ENCODE results near the gene MTSS2.

Gene MTSS2

DNA sequence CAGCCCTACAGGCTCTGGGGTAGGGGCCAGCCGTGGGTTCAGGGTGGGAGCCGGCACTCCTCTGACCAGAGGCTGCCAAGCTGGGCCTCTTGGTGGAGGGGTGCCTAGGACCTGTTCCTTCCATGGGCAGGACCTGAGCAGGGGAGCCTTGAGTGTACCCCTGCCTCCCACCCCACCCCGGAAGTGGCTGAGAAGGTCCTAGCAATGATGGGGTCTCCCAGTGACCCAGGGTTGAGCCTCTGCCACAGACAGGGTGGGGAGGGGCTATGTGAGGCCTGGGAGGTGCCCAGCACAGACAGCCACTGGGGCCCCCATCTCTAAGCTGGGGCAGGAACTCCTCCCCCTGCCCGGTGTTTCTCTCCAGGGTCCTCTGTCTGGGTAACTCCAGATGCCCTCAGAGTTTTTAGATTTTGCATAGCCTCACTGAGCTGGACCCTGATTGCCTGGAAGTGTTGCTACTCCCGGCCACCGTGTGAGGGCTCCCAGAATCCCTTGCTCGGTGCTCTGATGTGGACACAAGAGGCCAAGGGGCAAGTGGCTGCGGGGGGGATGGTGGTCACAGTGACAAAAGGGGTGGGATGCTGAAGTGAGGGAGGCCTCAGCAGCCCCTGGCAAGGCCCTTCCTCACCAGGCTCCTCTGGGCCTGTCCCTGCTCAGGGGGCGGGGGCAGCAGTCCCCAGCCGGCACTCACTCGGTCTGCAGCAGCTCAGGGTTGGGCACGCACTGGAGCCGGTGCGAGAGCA is 6.4 kb upstream of the MTSS2 start:
- Histone ChIP-seq H3K4me3 (ENCODE audit: low read length) (no peak overlapping the region), H2AFZ (ENCODE audit: low read depth, low read length) (no peak overlapping the region), H3K27me3 (ENCODE audit: insufficient read depth, low read length) (no peaks in the 10 kb centered on the region), H3K9me3 (ENCODE audit: low read length) (no peaks in the 10 kb centered on the region), H3K4me1 (ENCODE audit: insufficient read depth, low read length) (peaks cover 43% of the 10 kb centered on the region), H3K36me3 (ENCODE audit: insufficient read depth, low read length) (no peaks in the 10 kb centered on the region)

DNA sequence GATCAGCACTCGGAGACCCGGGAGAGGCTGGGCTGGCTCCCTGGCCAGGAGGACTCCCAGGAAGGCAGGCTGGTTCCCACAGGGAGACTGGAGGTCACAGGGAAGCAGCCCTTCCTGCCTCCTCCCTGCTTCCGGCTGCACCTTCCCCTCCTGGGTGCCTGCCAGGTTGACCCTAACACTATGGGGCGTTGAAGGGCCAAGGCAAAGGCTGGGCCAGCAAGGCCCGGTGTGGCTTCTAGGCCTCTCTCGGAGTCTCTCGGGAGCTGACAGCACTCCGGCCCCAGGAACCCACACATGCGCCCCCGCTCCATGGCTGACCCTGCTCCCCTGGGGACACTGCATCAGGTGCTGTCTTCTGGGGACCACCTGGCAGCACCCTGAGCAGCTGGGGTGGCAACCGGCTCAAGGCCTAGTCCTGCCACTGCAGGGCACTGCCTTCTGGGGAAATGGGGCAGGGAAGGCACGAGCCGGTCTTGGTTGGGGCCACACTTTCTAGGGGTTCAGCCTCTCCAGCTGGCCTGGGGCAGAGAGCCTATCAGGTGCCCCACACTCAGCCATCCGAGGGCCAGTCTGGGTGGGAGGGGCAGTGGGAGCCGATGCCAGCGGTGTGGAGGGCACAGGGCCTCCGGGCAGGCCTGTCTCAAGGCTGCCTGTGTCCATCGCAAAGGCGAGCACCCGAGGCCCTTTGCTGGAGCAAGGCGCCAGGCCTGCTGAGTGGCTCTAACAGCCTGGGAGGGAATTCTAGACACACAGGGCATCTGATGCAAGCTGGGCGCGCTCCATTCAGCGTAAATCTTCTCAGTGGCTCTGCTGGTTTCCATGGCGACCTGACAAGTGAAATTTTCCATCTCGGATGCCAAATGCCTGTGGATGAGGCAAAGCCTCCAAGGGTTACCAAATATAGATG is 5.6 kb upstream of the MTSS2 start:
- Histone ChIP-seq H3K27me3 (ENCODE audit: insufficient read depth, low read length) (no peaks in the 10 kb centered on the region), H3K9me3 (ENCODE audit: low read length) (no peaks in the 10 kb centered on the region), H3K4me1 (ENCODE audit: insufficient read depth, low read length) (peaks cover 51% of the 10 kb centered on the region), H3K4me3 (ENCODE audit: low read length) (no peak overlapping the region), H2AFZ (ENCODE audit: low read depth, low read length) (no peak overlapping the region), H3K36me3 (ENCODE audit: insufficient read depth, low read length) (no peaks in the 10 kb centered on the region)

DNA sequence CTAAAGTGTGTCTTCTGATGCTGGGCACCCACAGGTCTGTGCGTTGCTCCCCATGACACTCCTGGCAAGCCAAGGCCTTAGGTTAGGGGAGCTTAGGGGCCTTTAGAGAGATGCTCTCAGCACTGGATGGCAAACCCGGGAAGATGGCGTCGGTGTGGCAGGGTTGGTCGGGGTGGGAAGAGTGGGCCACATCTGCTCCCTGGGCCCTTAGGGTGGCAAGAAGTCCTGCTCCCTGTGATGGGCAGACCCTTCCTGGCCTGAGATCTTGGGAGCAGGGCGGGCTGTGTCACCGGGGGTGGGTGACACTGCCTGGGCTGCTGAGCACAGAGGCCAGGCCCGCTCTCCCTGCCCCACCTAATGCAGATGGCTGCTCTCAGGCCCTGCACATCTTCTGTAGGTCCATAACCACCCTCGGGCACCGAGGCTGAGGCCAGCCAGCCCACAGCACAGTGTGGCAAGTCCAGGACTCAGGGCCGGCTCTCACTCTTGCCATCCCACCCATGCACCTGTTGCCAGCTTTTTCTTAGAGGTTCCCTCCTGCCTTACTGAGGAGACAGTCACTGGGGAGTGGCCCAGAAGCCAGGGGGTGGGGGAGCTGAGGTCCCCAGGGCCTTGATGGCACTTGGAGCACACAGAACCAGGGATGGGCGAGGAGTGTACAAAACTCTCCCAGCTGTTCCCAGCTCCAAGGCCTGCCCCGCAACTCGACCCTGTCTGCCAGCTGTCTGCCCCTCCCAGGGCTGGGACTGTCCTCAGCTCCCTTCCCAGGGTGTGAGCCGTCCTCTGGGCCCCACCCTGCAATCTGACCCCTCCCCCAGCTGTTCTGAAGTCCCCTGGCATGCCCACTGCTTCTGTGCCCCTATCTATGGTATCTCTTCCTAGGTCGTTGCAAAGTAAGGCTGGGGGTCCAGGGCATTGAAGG is 4.4 kb upstream of the MTSS2 start:
- Histone ChIP-seq H3K9me3 (ENCODE audit: low read length) (no peaks in the 10 kb centered on the region), H3K36me3 (ENCODE audit: insufficient read depth, low read length) (no peaks in the 10 kb centered on the region), H3K4me3 (ENCODE audit: low read length) (no peak overlapping the region), H2AFZ (ENCODE audit: low read depth, low read length) (no peak overlapping the region), H3K4me1 (ENCODE audit: insufficient read depth, low read length) (peaks cover 55% of the 10 kb centered on the region), H3K27me3 (ENCODE audit: insufficient read depth, low read length) (no peaks in the 10 kb centered on the region)

DNA sequence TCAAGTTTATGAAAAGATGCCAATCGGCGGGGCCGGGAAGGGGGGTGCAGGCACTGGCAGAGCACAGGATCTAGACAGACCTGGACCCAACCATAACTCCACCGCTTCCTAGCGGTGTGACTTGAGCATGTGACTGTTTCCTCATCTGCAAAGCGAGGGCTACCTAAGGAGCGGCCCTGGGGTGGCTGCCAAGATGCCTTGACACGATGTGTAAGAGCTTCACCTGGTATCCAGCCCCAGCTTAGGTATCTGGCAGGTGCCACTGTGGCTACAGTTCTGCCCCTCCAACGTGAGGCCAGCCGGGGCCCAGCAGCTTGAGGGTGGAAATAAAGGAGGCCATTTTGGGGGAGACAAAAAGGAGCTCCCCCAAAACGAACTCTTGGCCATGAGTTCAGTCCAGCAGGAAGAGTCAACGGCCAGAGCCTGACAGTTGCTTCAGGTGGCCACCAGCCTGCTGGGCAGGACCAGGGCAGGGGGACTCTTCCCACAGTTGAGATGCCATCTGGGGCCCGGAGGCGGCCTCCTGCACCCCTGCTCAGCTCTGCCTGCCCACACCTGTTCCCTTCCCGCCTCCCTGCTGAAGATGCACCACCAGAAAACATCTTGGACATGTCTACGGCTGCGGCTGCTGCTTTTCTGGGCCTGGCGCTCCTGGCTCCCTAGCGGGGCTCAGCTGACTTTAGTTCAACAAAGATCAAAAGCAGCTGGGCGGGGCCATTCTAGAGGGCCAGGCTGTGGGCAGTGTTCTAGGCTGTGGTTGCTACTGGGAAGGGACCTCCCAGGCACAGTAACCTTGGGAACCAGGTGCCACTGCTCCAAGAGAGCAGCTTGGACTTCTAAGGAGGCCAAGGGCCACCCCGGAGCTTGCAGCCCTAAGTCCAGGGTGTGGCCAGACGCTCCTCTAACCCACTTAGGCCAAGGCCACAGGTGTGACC is 3.4 kb upstream of the MTSS2 start:
- Histone ChIP-seq H3K36me3 (ENCODE audit: insufficient read depth, low read length) (no peaks in the 10 kb centered on the region), H2AFZ (ENCODE audit: low read depth, low read length) (no peak overlapping the region), H3K9me3 (ENCODE audit: low read length) (no peaks in the 10 kb centered on the region), H3K4me1 (ENCODE audit: insufficient read depth, low read length) (peaks cover 55% of the 10 kb centered on the region), H3K4me3 (ENCODE audit: low read length) (no peak overlapping the region), H3K27me3 (ENCODE audit: insufficient read depth, low read length) (no peaks in the 10 kb centered on the region)

DNA sequence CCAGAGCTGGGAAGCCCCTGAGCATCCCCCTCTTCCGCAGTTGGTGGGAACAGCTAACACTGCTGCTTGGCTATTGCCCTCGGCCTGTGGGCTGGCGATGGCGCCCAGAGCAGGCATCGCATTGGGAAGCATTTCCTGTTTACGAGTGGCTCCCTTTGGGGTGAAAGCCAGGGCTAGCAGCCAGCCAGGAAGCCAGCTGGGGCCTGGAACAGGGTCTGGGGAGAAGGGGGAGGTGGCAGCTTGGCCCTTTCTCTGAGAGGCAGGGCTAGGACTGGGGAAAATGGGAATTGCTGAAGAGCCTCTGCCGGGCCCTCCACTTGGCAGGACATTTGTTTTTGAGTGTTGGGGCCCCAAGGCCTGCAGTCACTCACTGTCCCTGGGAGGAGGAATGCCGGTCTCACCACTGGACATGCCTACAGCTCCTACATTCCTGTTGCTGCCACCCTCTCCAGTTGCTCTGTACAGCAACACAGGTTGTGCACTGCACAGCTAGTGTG is 2.4 kb upstream of the MTSS2 start:
- Histone ChIP-seq H3K36me3 (ENCODE audit: insufficient read depth, low read length) (no peaks in the 10 kb centered on the region), H2AFZ (ENCODE audit: low read depth, low read length) (no peak overlapping the region), H3K9me3 (ENCODE audit: low read length) (no peaks in the 10 kb centered on the region), H3K4me1 (ENCODE audit: insufficient read depth, low read length) (peaks cover 46% of the 10 kb centered on the region), H3K27me3 (ENCODE audit: insufficient read depth, low read length) (no peaks in the 10 kb centered on the region), H3K4me3 (ENCODE audit: low read length) (no peak overlapping the region)

DNA sequence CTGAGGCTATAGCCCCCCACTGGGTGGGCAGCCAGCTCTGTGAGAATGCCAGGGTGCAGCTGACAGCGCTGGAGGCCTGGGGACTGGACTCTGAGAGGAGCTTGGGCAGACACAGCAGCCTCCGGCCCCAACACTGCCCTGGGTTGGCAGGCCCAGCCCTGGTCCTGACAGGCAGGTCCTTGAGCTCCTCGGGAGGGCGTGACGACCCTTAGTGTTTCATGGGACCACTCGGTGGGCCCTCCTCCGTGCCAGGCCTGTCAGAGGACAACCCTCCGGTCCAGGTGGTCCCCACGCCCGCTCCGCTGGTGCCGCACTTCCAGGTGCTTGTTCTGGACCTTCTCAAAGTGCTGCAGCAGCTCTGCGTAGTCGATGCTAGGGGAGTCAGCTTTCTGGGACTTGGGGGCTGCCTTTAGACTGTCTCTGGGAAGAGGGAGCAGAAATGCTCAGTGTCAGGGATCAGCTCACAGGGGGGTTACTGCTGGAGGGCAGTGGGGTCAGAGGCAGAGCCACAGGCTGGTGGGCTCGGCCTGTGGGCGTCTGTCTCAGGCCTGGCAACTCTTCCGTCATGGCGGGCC is 1.9 kb upstream of the MTSS2 start:
- Histone ChIP-seq H3K27me3 (ENCODE audit: insufficient read depth, low read length) (no peaks in the 10 kb centered on the region), H3K9me3 (ENCODE audit: low read length) (no peaks in the 10 kb centered on the region), H3K4me3 (ENCODE audit: low read length) (no peak overlapping the region), H2AFZ (ENCODE audit: low read depth, low read length) (no peak overlapping the region), H3K36me3 (ENCODE audit: insufficient read depth, low read length) (no peaks in the 10 kb centered on the region), H3K4me1 (ENCODE audit: insufficient read depth, low read length) (peaks cover 43% of the 10 kb centered on the region)

DNA sequence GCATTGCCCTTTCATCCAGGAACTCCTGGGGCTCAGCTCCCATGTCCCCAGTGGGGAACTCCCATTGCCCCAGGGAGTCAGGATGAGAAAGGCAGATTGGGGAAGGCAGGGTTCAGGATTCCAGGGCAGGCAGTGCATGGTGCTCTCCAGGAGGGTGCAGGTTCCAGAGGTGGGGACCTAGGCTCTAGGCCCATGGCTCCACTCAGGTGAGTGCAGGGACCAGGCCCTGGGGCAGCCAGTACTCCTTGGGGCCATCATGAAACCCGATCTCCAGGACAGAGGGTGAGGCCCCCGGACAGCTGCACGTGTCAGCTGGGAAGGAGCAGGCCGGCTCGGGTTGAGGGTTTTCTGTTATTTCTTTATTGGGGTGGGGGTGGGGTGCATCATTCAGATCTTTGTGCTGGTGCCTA is 1.3 kb upstream of the MTSS2 start:
- Histone ChIP-seq H2AFZ (ENCODE audit: low read depth, low read length) (no peak overlapping the region), H3K36me3 (ENCODE audit: insufficient read depth, low read length) (no peaks in the 10 kb centered on the region), H3K4me1 (ENCODE audit: insufficient read depth, low read length) (peaks cover 42% of the 10 kb centered on the region), H3K9me3 (ENCODE audit: low read length) (no peaks in the 10 kb centered on the region), H3K27me3 (ENCODE audit: insufficient read depth, low read length) (no peaks in the 10 kb centered on the region), H3K4me3 (ENCODE audit: low read length) (no peak overlapping the region)

DNA sequence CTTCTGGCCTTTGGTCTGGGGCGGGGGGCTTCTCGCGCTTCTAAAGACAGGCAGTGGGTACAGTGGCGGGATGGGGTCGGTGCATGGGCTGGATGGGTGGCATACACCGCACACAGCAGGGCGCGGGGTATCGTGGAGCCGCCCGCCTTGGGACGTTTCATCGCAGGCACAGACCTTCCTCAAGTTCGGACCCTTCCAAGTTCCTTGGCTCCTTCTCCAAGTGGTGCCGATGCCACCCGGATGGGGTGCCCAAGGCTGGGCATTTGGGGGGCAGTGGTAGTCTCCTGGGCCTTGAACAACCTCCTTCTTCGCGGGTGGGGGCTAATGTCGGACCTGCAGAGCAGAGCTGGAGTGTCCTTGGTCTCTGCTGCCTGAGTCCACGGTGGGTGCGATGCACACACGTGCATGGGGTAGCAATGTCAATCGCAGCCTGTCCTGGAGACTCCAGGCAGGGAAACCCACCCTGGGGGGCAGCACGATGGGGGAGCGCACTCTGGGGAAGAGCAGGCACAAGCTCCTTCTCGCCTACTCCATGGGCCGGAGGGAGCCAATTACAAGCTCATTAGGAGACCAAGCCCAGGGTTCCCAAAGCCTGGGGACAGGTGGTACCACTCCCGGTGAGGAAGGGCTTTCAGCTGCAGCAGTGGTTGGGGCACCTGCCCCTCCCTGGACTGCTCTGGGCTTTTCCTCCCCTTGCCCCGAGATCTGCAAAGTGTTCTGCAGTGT is 686 bp upstream of the MTSS2 start:
- Histone ChIP-seq H2AFZ (ENCODE audit: low read depth, low read length) (no peak overlapping the region), H3K9me3 (ENCODE audit: low read length) (no peaks in the 10 kb centered on the region), H3K27me3 (ENCODE audit: insufficient read depth, low read length) (no peaks in the 10 kb centered on the region), H3K36me3 (ENCODE audit: insufficient read depth, low read length) (no peaks in the 10 kb centered on the region), H3K4me3 (ENCODE audit: low read length) (peak overlapping the region; percentile 92), H3K4me1 (ENCODE audit: insufficient read depth, low read length) (peaks cover 39% of the 10 kb centered on the region)

DNA sequence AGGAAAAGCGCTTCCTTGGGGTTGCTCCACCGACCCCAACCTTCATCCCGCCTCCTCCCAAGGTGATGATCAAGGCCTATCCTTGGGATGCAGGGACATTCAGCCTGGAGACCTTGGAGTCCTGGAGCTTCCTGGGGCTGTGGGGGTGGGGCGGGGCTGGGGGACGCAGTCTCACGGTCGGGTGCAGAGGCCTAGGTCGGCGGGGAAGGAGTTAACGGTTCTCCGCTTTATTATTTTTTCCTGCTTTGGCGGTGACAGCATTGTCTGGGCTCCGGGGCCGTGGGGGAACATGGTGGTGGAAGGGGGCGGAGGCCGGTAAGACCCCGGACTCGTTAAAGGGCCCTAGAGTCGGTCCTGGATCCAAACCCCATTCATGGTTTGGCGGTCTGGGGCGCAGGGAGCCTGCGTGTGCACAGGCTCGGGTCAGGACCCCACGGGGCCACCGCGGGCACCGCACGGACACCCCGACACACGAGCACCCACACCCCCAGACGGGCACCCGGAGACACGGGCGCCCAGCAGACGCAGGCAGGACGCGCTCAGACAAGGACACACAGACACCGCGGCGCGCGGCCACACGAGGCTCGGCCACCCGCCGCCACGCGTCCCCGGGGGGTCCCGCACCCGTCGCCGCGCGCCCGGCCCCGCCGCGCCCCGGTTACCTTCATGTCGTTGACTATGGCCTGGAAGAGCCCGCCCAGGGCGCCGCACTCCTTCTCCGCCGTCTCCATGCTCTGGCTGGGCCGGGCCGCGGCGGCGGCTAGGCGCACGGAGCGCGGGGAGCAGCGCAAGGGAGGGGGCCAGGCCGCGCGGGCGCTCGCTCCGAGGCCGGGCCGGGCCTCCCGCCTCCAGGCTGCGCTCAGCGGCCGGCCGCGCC is 554 bp downstream of the MTSS2 start:
- Histone ChIP-seq H3K9me3 (ENCODE audit: low read length) (no peaks in the 10 kb centered on the region), H3K4me1 (ENCODE audit: insufficient read depth, low read length) (peaks cover 34% of the 10 kb centered on the region), H3K36me3 (ENCODE audit: insufficient read depth, low read length) (peaks cover 5% of the 10 kb centered on the region), H3K27me3 (ENCODE audit: insufficient read depth, low read length) (no peaks in the 10 kb centered on the region), H3K4me3 (ENCODE audit: low read length) (peak overlapping the region; percentile 92), H2AFZ (ENCODE audit: low read depth, low read length) (peak overlapping the region; percentile 57)

DNA sequence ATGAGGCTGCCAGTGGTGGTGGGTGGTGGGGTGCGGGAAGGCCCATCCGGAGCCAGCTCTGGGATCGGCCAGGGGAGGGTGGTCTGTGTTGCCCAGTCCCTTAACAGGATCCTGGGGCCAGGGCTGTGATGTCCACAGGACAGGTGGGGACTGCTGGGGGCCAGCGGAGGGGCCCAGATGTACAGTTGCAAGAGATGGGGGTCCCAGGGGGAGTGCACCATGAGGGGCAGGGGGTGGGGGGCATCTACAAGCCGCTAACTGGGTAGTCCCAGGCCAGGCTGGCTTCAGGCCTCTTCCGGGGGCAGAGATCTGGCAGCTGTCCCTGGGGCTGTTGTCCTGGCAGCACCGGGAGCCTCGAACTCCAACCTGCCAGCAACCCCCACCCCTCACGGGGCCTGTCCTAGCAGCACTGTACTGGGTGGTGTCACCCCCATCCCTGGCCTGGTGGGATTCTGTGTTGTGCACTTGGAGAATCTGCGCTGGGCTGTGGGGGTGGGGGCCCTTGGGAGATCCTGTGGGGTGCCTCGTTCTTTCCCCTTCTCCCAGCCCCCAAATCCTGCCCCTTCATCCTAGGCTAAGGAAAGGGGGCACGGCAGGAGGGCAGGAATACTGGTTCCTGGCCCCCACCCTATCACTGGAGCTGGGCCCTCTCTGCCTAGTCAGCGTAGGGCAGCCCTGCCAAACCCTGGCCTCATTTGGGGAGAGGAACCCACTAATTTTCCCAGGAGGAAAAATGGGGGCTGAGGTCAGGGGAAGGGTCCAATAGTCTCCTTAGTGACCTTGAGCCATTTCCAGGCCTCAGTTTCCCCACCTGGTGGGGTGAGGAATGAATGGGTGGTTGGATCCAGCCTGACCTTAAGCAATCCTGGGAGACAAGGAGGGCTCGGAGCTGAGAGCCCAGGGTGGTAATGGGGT is 1.4 kb downstream of the MTSS2 start:
- Histone ChIP-seq H3K4me1 (ENCODE audit: insufficient read depth, low read length) (peaks cover 34% of the 10 kb centered on the region), H2AFZ (ENCODE audit: low read depth, low read length) (no peak overlapping the region), H3K27me3 (ENCODE audit: insufficient read depth, low read length) (no peaks in the 10 kb centered on the region), H3K9me3 (ENCODE audit: low read length) (no peaks in the 10 kb centered on the region), H3K4me3 (ENCODE audit: low read length) (peak overlapping the region; percentile 92), H3K36me3 (ENCODE audit: insufficient read depth, low read length) (peaks cover 7% of the 10 kb centered on the region)
